Measurements from ENCODE around the gene ACSL1.

- TF ChIP-seq POLR2A (IDR thresholded peaks at IDR 0.05) = no peak
- TF ChIP-seq CTCF (IDR thresholded peaks at IDR 0.05) = no peak
Observed at GRCh38 chr4:184787766-184788503, 37.8 kb downstream of the ACSL1 start.
